Right lobe of liver (tissue), 6 donors: ENCODE data around the gene COLEC12. TPM values are rescaled to one million over a fixed set of nuclear protein-coding genes. Genes with fewer than 3 reads are reported as not detected.

Source experiments
- ATAC-seq, 4 donors: fragments of 200-7000 bp; cut with Tn5 transposase; one replicate each; pipeline ENCODE4 v1.9.1; 2020; ENCODE audit warnings: mild to moderate bottlenecking in 4 of 4, moderate library complexity in 4 of 4
- DNase-seq, 3 donors: peaks; one replicate each; pipeline ENCODE4 v3.0.0-alpha.2; 2020
- H3K27ac ChIP-seq, 3 donors: fragments of 200-600 bp; one replicate each; pipeline ENCODE4 v1.8.0; 2022
- H3K27me3 ChIP-seq, 2 donors: fragments of 200-600 bp; one replicate each; pipeline ENCODE4 v1.8.0; 2022
- H3K36me3 ChIP-seq, 4 donors: fragments of 200-600 bp; sonication (generic) in 1 of 4; one replicate each; pipeline versions ENCODE4 v1.5.1 to v1.8.0; 2017 to 2022; ENCODE audit warnings: control low read depth in 1 of 4
- H3K4me1 ChIP-seq, 4 donors: fragments of 200-600 bp; sonication (generic) in 1 of 4; one replicate each; pipeline versions ENCODE4 v1.5.1 to v1.8.0; 2017 to 2022; ENCODE audit warnings: control low read depth in 1 of 4
- H3K4me3 ChIP-seq, 3 donors: fragments of 200-600 bp; one replicate each; pipeline ENCODE4 v1.8.0; 2022
- H3K9me3 ChIP-seq, 4 donors: fragments of 200-600 bp; sonication (generic) in 1 of 4; one replicate each; pipeline versions ENCODE4 v1.5.1 to v1.8.0; 2017 to 2022; ENCODE audit warnings: control low read depth in 1 of 4
- CTCF ChIP-seq, 4 donors: fragments of 200-600 bp in 3 of 4; fragments of 450-650 bp in 1 of 4; IDR thresholded peaks; one replicate each; pipeline versions ENCODE4 v1.5.1 to v1.8.0; 2016 to 2022; ENCODE audit warnings: antibody characterized with exemption in 4 of 4, mild to moderate bottlenecking in 2 of 4
- POLR2A ChIP-seq: fragments of 450-650 bp; IDR thresholded peaks from one replicate; pipeline ENCODE4 v1.6.1; 2017; ENCODE audit warnings: antibody characterized with exemption, mild to moderate bottlenecking
- WGBS: methylation state at CpG from one replicate; pipeline ENCODE4 v1.1.6; 2018; ENCODE audit warnings: low coverage, low lambda C conversion rate; ENCODE audit not compliant: insufficient coverage; ENCODE audit errors: missing lambda C conversion rate; 5-methylcytosine and 5-hydroxymethylcytosine counted together
- intact Hi-C, 2 donors: fragments of 100-400 bp; cut with DNase I; formaldehyde crosslinking; loops; one replicate each; pipeline versions ENCODE4 v1.11.2 to v1.14.1; 2022
- total RNA-seq, 6 experiments: library from RNA; depleted of rRNA in 2 of 6; stranded (reverse); fragments of >200 nt in 2 of 6; fragmentation: NEBNext Ultra II Directional in 3 of 6; extraction: Animal tissue kit (Norgen Biotek cat#: 25700) in 3 of 6; gene quantifications; one replicate each; pipeline versions ENCODE4 v1.1.0 to v1.2.4, GENCODE V29; 2016 to 2023
- donor health status: DM: no; HTN: yes; CAD: no.
- donor health status: DM: no; HTN: no; CAD: no.
- donor health status: DM: no; HTN: no; CAD: no.
- donor health status: DM: no; HTN: yes; CAD: no.
- donor health status: DM: no; HTN: yes; CAD: no.

Gene COLEC12
- total RNA-seq, 6 experiments from 2014 or later: 0.12 to 1.00 (median 0.37) TPM; not detected in 1

DNA sequence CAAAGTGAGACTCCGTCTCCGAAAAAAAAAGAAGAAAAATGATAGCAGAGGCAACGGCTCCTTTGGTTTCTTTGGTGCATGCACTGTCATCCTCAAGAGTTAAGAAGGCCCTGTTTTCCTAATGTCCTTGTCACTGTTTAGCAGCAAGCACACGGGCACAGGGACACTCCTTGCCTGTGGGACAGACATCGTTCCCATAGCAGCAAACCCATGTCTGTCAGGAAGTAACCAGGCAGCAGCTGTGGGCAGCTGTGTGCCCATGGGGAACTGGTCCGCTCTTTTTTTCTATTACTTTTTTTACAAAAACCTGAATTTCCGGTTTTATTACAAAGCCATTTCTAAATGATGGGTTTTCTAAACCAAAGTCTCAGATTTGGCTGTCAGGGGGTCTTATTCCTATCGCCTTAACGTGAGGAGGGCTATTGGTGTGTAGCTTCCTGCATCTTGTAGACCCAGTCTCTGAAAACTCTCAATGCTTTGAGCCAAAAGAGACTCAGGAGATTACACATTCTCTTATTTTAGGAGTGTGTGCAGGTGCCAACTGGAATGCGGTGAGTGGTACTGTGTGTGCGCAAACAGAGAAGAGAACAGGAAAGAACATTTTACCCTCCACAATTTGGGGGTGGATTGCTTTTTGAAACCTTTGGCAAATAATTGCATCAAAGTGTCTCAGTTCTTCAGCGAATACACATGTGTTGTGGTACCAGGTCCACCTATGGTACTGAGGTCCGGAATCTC lies 109.6 kb downstream of the COLEC12 start:
- H3K27me3 ChIP-seq: no peaks in the 10 kb centered on the region
- no peak for TF ChIP-seq POLR2A
- TF ChIP-seq CTCF (IDR thresholded peaks at IDR 0.05): no peak
- intact Hi-C loops: no loop called here
- WGBS: 63% methylated on average over 13 of the region's 13 CpGs
- no peaks in the 10 kb centered on the region for H3K9me3 ChIP-seq
- no peak for DNase-seq
- H3K4me1 ChIP-seq: no peaks in the 10 kb centered on the region
- no peak for ATAC-seq
- H3K4me3 ChIP-seq: no peak overlapping the region
- H3K36me3 ChIP-seq: no peaks in the 10 kb centered on the region
- no peak overlapping the region for H3K27ac ChIP-seq

DNA sequence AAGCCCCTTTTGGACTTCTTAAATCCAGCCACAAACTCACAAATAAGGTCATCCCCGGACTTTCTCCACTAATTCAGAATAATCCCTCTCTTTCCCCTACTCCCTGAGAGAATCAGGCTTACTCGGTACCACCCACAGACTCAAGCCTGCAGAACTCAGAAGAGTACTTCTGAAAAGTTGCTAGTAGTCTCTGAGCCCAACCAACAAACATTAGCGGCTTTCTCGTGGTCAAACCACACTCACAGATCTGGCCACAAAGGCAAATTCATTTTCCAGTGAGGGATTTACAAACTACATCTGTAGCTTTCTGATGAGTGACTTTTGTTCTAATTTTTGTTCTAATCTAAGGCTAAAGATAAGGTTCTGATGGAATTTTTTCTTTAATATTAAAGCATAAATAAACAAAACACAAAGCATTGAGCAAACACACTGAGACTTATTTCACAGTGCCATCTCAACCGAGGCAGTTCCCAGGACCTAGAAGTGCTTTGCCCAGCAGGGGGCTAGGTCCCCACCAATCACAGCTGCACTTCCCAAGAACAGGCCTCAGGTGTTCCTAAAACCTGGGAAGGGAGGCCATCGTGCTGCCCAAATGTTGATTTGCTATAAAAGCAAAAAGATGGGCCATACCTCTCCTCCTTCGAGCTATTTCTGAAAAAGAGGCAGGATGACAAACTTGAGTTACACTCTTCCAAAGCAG lies 110.7 kb downstream of the COLEC12 start:
- intact Hi-C loops: no loop called here
- DNase-seq (no peak), ATAC-seq (no peak)
- Histone ChIP-seq H3K27ac (no peak overlapping the region), H3K4me3 (no peak overlapping the region), H3K9me3 (no peaks in the 10 kb centered on the region), H3K27me3 (no peaks in the 10 kb centered on the region), H3K4me1 (no peaks in the 10 kb centered on the region), H3K36me3 (no peaks in the 10 kb centered on the region)
- WGBS: 50% methylated on average over 6 of the region's 7 CpGs
- TF ChIP-seq CTCF (IDR thresholded peaks at IDR 0.05) (no peak), POLR2A (no peak)

GRCh38 chr18:388200-388599 lies 112.3 kb downstream of the COLEC12 start:
- Histone ChIP-seq H3K4me1 (no peaks in the 10 kb centered on the region), H3K4me3 (no peak overlapping the region), H3K9me3 (no peaks in the 10 kb centered on the region), H3K36me3 (no peaks in the 10 kb centered on the region), H3K27ac (no peak overlapping the region), H3K27me3 (no peaks in the 10 kb centered on the region)
- no peak for ATAC-seq
- intact Hi-C loops: no loop called here
- TF ChIP-seq CTCF (IDR thresholded peaks at IDR 0.05): no peak
- TF ChIP-seq POLR2A: no peak
- DNase-seq: no peak
- WGBS: 68% methylated on average over 5 of the region's 5 CpGs

GRCh38 chr18:386994-387393 lies 113.5 kb downstream of the COLEC12 start:
- Histone ChIP-seq H3K9me3 (no peaks in the 10 kb centered on the region), H3K4me1 (no peaks in the 10 kb centered on the region), H3K27me3 (no peaks in the 10 kb centered on the region), H3K4me3 (no peak overlapping the region), H3K27ac (no peak overlapping the region), H3K36me3 (no peaks in the 10 kb centered on the region)
- ATAC-seq (no peak), DNase-seq (no peak)
- intact Hi-C loops: no loop called here
- no peak for TF ChIP-seq CTCF (IDR thresholded peaks at IDR 0.05)
- no peak for TF ChIP-seq POLR2A
- WGBS: 74% methylated on average over 6 of the region's 6 CpGs
